Endothelial cell of umbilical vein (primary cell): Measurements from ENCODE around the gene PARS2. TPM values are rescaled to one million over a fixed set of nuclear protein-coding genes. Genes with fewer than 3 reads are reported as not detected.

Experiments used
- BruUV-seq: library from RNA; stranded (reverse); fragments of 400-500 nt; replicated peaks from 2 replicates; lab custom pipeline; 2021; lab: Mats Ljungman, UMichigan
- CTCF ChIA-PET: fragments of 300-600, 350-600 bp; sonication (Branson Sonifier 250); formaldehyde crosslinking; loops from one replicate; lab custom pipeline; 2021; ENCODE audit warnings: antibody characterized with exemption, inconsistent platforms; lab: Charles Lee
- POLR2A ChIA-PET: fragments of 300-600, 350-600 bp; sonication (Branson Sonifier 250); formaldehyde crosslinking; loops from one replicate; lab custom pipeline; 2021; ENCODE audit warnings: antibody characterized with exemption, inconsistent platforms; lab: Charles Lee
- DNase-seq: peaks from one replicate; pipeline ENCODE4 v3.0.0-alpha.2; 2011; ENCODE audit warnings: low read depth, low spot score
- FAIRE-seq: peaks from 2 replicates; lab custom pipeline; 2011; peaks lifted over from hg19 to GRCh38; lab: Jason Lieb, UNC
- H2AFZ ChIP-seq: 2 replicates; pipeline ENCODE4 v1.6.0; 2012; ENCODE audit warnings: low read depth, low read length, control low read depth, inconsistent platforms
- H3K27ac ChIP-seq: 2 replicates; pipeline ENCODE4 v1.5.1; 2011; ENCODE audit warnings: low read depth, mild to moderate bottlenecking, control low read depth, low read length, moderate library complexity; ENCODE audit not compliant: insufficient read depth
- H3K27me3 ChIP-seq, 2 experiments: 2 replicates each; pipeline versions ENCODE4 v1.6.0 to v1.6.1; 2011; ENCODE audit warnings: low read length in 2 of 2, mixed read lengths in 1 of 2; ENCODE audit not compliant: control insufficient read depth in 2 of 2, insufficient read depth in 2 of 2
- H3K36me3 ChIP-seq, 2 experiments: 2 replicates in 1 of 2; 3 replicates in 1 of 2; pipeline ENCODE4 v1.5.1; 2011; ENCODE audit warnings: low read length in 2 of 2, mild to moderate bottlenecking in 1 of 2, moderate library complexity in 1 of 2; ENCODE audit not compliant: control insufficient read depth in 2 of 2, insufficient read depth in 2 of 2; ENCODE audit errors: extremely low read depth in 1 of 2
- H3K4me1 ChIP-seq: 3 replicates; pipeline ENCODE4 v1.5.1; 2011; ENCODE audit warnings: mild to moderate bottlenecking, low read length; ENCODE audit not compliant: control insufficient read depth, insufficient read depth; ENCODE audit errors: extremely low read depth
- H3K4me2 ChIP-seq: 2 replicates; pipeline ENCODE4 v1.6.1; 2011; ENCODE audit warnings: low read length, control low read depth, mixed read lengths; ENCODE audit not compliant: insufficient read depth
- H3K4me3 ChIP-seq, 3 experiments: fragments of 200-600 bp in 1 of 3; sonication (generic), shearing (Covaris generic) in 1 of 3; replicated peaks in 1 of 3; 2 replicates each; pipeline ENCODE4 v1.5.1; 2011 to 2016; ENCODE audit warnings: control low read depth in 3 of 3, low read length in 3 of 3, mild to moderate bottlenecking in 2 of 3, inconsistent platforms in 1 of 3, low read depth in 1 of 3, moderate library complexity in 1 of 3; ENCODE audit not compliant: insufficient read depth in 1 of 3
- H3K79me2 ChIP-seq: 2 replicates; pipeline ENCODE4 v1.6.0; 2012; ENCODE audit warnings: low read length, inconsistent platforms; ENCODE audit not compliant: control insufficient read depth, insufficient read depth
- H3K9ac ChIP-seq: replicated peaks from 2 replicates; pipeline ENCODE3; 2011; ENCODE audit warnings: low read length, control low read depth; ENCODE audit not compliant: insufficient read depth; ENCODE audit errors: extremely low read depth
- H3K9me1 ChIP-seq: replicated peaks from 3 replicates; pipeline ENCODE4 v1.6.0; 2011; ENCODE audit warnings: mild to moderate bottlenecking, low read length; ENCODE audit not compliant: control insufficient read depth, insufficient read depth; ENCODE audit errors: extremely low read depth
- H3K9me3 ChIP-seq: replicated peaks from 2 replicates; pipeline ENCODE4 v1.5.1; 2012; ENCODE audit warnings: low read length, inconsistent platforms; ENCODE audit not compliant: control insufficient read depth, insufficient read depth
- H4K20me1 ChIP-seq: replicated peaks from 2 replicates; pipeline ENCODE3; 2011; ENCODE audit warnings: mild to moderate bottlenecking, low read length; ENCODE audit not compliant: control insufficient read depth, insufficient read depth; ENCODE audit errors: extremely low read depth
- CTCF ChIP-seq, 2 donors: IDR thresholded peaks; 1 replicate in 1 of 2; 2 replicates in 1 of 2; pipeline ENCODE4 v1.5.1; 2011; ENCODE audit warnings: low read length in 2 of 2, mild to moderate bottlenecking in 2 of 2, moderate library complexity in 2 of 2, control low read depth in 1 of 2, inconsistent platforms in 1 of 2, low read depth in 1 of 2; ENCODE audit not compliant: insufficient read depth in 1 of 2; ENCODE audit errors: extremely low read depth in 1 of 2
- EZH2 ChIP-seq: IDR thresholded peaks from 2 replicates; pipeline ENCODE4 v1.6.1; 2012; ENCODE audit warnings: borderline replicate concordance, low read depth, mild to moderate bottlenecking, moderate library complexity, low read length, inconsistent platforms; ENCODE audit not compliant: severe bottlenecking
- FOS ChIP-seq: IDR thresholded peaks from 2 replicates; pipeline ENCODE4 v1.6.1; 2011; ENCODE audit warnings: mild to moderate bottlenecking, low read length, moderate library complexity, borderline replicate concordance; ENCODE audit not compliant: insufficient read depth
- GATA2 ChIP-seq: IDR thresholded peaks from 2 replicates; pipeline ENCODE4 v1.7.0; 2011; ENCODE audit warnings: low read depth, mild to moderate bottlenecking, moderate library complexity, mixed read lengths, low read length; ENCODE audit not compliant: insufficient read length, insufficient read depth
- JUN ChIP-seq: IDR thresholded peaks from 2 replicates; pipeline ENCODE4 v1.6.1; 2011; ENCODE audit warnings: borderline replicate concordance, low read depth; ENCODE audit not compliant: insufficient read length, insufficient read depth
- MYC ChIP-seq: IDR thresholded peaks from one replicate; pipeline ENCODE4 v1.6.1; 2011; ENCODE audit warnings: mild to moderate bottlenecking, low read depth, low read length
- POLR2A ChIP-seq: IDR thresholded peaks from 2 replicates; pipeline ENCODE4 v1.6.1; 2012; ENCODE audit warnings: low read depth, mild to moderate bottlenecking, control low read depth, low read length
- POLR2AphosphoS5 ChIP-seq: IDR thresholded peaks from 2 replicates; pipeline ENCODE4 v1.6.1; 2012; ENCODE audit warnings: low read depth, mild to moderate bottlenecking, control low read depth, low read length, moderate library complexity; ENCODE audit not compliant: insufficient read depth
- dilution Hi-C: fragments of 300-500 bp; cut with MboI; formaldehyde crosslinking; loops from one replicate; pipeline ENCODE4 v1.15.0; 2019; ENCODE audit warnings: low sequenced_read_pairs; ENCODE audit not compliant: extremely low pct_ligation_motif_present
- intact Hi-C: fragments of 100-400 bp; cut with micrococcal nuclease; formaldehyde crosslinking; loops from one replicate; pipeline ENCODE4 v1.10.0; 2022
- polyA plus RNA-seq, 4 experiments: library from polyadenylated mRNA; depleted of rRNA in 3 of 4; stranded (reverse) in 3 of 4; unstranded in 1 of 4; fragments of >200 nt; gene quantifications; 2 replicates each; pipeline versions ENCODE4 v1.2.1 to v1.2.3, GENCODE V29; 2011 to 2012; ENCODE audit warnings: missing spikeins in 1 of 4
- total RNA-seq: library from RNA; stranded (reverse); gene quantifications from 2 replicates; pipeline ENCODE4 v1.2.3, GENCODE V29; 2021
- TF ChIP-seq, protein P1 (sequence below): IDR thresholded peaks from 2 replicates; pipeline ENCODE4 v1.6.1; 2011; ENCODE audit not compliant: insufficient read depth, insufficient read length

The PARS2 gene
- total and polyA plus RNA-seq, 2 donors (not counting 3 experiments of a cell fraction or from before 2014, with no cell fraction given), result 2.0 to 3.8 TPM

GRCh38 chr1:54743416-54744226 lies 20.7 kb downstream of the PARS2 start:
- H3K27ac ChIP-seq, result no peak overlapping the region
- H3K9me1 ChIP-seq, result no peaks in the 10 kb centered on the region
- intact Hi-C loops, result no loop called here
- H3K4me3 ChIP-seq, result no peak overlapping the region
- H4K20me1 ChIP-seq, result no peaks in the 10 kb centered on the region
- FAIRE-seq (no peak), DNase-seq (no peak)
- peaks cover 4 to 23% of the 10 kb centered on the region in 2 experiments for H3K36me3 ChIP-seq
- TF ChIP-seq FOS (no peak), POLR2A (no peak), GATA2 (no peak), MYC (no peak), EZH2 (no peak), CTCF (IDR thresholded peaks at IDR 0.05; ENCODE audit: extremely low read depth in 1 of 2, insufficient read depth in 1 of 2, low read depth in 1 of 2, low read length in 2 of 2) (no peak), JUN (no peak), POLR2AphosphoS5 (no peak)
- TF ChIP-seq, protein P1, sequence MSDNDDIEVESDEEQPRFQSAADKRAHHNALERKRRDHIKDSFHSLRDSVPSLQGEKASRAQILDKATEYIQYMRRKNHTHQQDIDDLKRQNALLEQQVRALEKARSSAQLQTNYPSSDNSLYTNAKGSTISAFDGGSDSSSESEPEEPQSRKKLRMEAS, result no peak
- no peaks in the 10 kb centered on the region for H3K9me3 ChIP-seq
- ChIA-PET POLR2A (no interaction called here), CTCF (interaction anchor here (1.4 kb wide), 2 partner anchors 9 to 13 kb away, joined by 4 to 5 read pairs; no protein-coding TSS in a partner anchor)
- H2AFZ ChIP-seq, result no peak overlapping the region
- no peak overlapping the region for H3K4me2 ChIP-seq
- no peaks in the 10 kb centered on the region for H3K27me3 ChIP-seq
- dilution Hi-C loops, result no loop called here
- no peak overlapping the region for H3K9ac ChIP-seq
- no TSS peak for BruUV-seq
- no peaks in the 10 kb centered on the region for H3K4me1 ChIP-seq
- H3K79me2 ChIP-seq, result no peaks in the 10 kb centered on the region
